Astrocyte (in vitro differentiated cells and primary cell): Measurements from ENCODE around the gene SLC12A3.

ENCODE experiments used
- CTCF ChIP-seq: IDR thresholded peaks from 2 replicates; pipeline ENCODE4 v1.5.1; 2011; ENCODE audit warnings: low read depth, mild to moderate bottlenecking, inconsistent platforms, low read length, moderate library complexity; ENCODE audit not compliant: insufficient read depth
- EZH2 ChIP-seq: IDR thresholded peaks from 2 replicates; pipeline ENCODE4 v1.6.1; 2012; ENCODE audit warnings: mild to moderate bottlenecking, low read length, inconsistent platforms; ENCODE audit not compliant: insufficient read depth

- TF ChIP-seq CTCF (no peak), EZH2 (no peak)
These were observed 78.9 kb downstream of the SLC12A3 start for GRCh38 chr16:56943761-56944375.
